Brain microvascular endothelial cell (primary cell): ENCODE data around the gene BCR.
A peak's percentile ranks its signal among the peaks of the same experiment; 100 is the strongest.

ENCODE experiments used
- DNase-seq: peaks from one replicate; pipeline ENCODE4 v3.0.0-alpha.2; 2020
- H3K27ac ChIP-seq: fragments of 250-450 bp; sonication (Bioruptor Pico); 2 replicates; pipeline ENCODE4 v1.5.1; 2020; ENCODE audit warnings: mild to moderate bottlenecking, moderate library complexity
- H3K27me3 ChIP-seq: fragments of 250-450 bp; sonication (Bioruptor Pico); replicated peaks from 2 replicates; pipeline ENCODE4 v1.5.1; 2020; ENCODE audit warnings: mild to moderate bottlenecking
- H3K36me3 ChIP-seq: fragments of 250-450 bp; sonication (Bioruptor Pico); replicated peaks from 2 replicates; pipeline ENCODE4 v1.5.1; 2020; ENCODE audit warnings: mild to moderate bottlenecking
- H3K4me3 ChIP-seq: 2 replicates; pipeline ENCODE4 v1.5.1; 2011; ENCODE audit warnings: low read depth, mild to moderate bottlenecking, control low read depth, low read length, moderate library complexity
- CTCF ChIP-seq: IDR thresholded peaks from 2 replicates; pipeline ENCODE4 v1.5.1; 2011; ENCODE audit warnings: low read depth, mild to moderate bottlenecking, moderate library complexity, low read length, control low read depth, inconsistent platforms; ENCODE audit errors: missing control alignments
- in situ Hi-C: cut with HindIII; loops from 2 replicates; pipeline ENCODE4 v1.10.0; 2017; ENCODE audit warnings: low sequenced_read_pairs, low pct_ligation_motif_present

The BCR gene

GRCh38 chr22:23293720-23294119 lies 113.4 kb downstream of the BCR start:
- no peak overlapping the region for H3K4me3 ChIP-seq
- no peak overlapping the region for H3K27ac ChIP-seq
- no peaks in the 10 kb centered on the region for H3K27me3 ChIP-seq
- no peak for TF ChIP-seq CTCF
- in situ Hi-C loops: no loop called here
- H3K36me3 ChIP-seq: peaks cover 56% of the 10 kb centered on the region
- no peak for DNase-seq

- DNase-seq: no peak
- H3K36me3 ChIP-seq: peaks cover 54% of the 10 kb centered on the region
- TF ChIP-seq CTCF: no peak
- in situ Hi-C loops: no loop called here
- H3K4me3 ChIP-seq: no peak overlapping the region
- H3K27ac ChIP-seq: no peak overlapping the region
- H3K27me3 ChIP-seq: no peaks in the 10 kb centered on the region
Measured at GRCh38 chr22:23294221-23294620, 113.9 kb downstream of the BCR start.

- TF ChIP-seq CTCF: no peak
- in situ Hi-C loops: no loop called here
- DNase-seq: no peak
- Histone ChIP-seq H3K36me3 (peaks cover 14% of the 10 kb centered on the region), H3K4me3 (no peak overlapping the region), H3K27me3 (no peaks in the 10 kb centered on the region), H3K27ac (no peak overlapping the region)
Measured at GRCh38 chr22:23300476-23300875, 120.2 kb downstream of the BCR start.

GRCh38 chr22:23301591-23301990 lies 121.3 kb downstream of the BCR start:
- TF ChIP-seq CTCF: no peak
- no peak for DNase-seq
- no peak overlapping the region for H3K4me3 ChIP-seq
- peaks cover 9% of the 10 kb centered on the region for H3K36me3 ChIP-seq
- no peaks in the 10 kb centered on the region for H3K27me3 ChIP-seq
- in situ Hi-C loops: no loop called here
- H3K27ac ChIP-seq: no peak overlapping the region

- H3K36me3 ChIP-seq: peaks cover 7% of the 10 kb centered on the region
- no peak for TF ChIP-seq CTCF
- in situ Hi-C loops: no loop called here
- H3K27me3 ChIP-seq: no peaks in the 10 kb centered on the region
- no peak overlapping the region for H3K4me3 ChIP-seq
- DNase-seq: peak; percentile 54
- H3K27ac ChIP-seq: no peak overlapping the region
Measured at GRCh38 chr22:23302171-23303002, 122.1 kb downstream of the BCR start.

- H3K27me3 ChIP-seq: no peaks in the 10 kb centered on the region
- H3K4me3 ChIP-seq: no peak overlapping the region
- peaks cover 2% of the 10 kb centered on the region for H3K36me3 ChIP-seq
- peak overlapping the region; percentile 84 for H3K27ac ChIP-seq
- in situ Hi-C loops: no loop called here
- peak; percentile 64 for DNase-seq
- no peak for TF ChIP-seq CTCF
Measured at GRCh38 chr22:23305321-23305910, 125.1 kb downstream of the BCR start.
